ENCODE data around the gene CCN5. TPM values are rescaled to one million over a fixed set of nuclear protein-coding genes. Genes with fewer than 3 reads are reported as not detected.

CCN5 gene
- total RNA-seq, 1 experiment from 2014 or later: 0.44 TPM

DNA sequence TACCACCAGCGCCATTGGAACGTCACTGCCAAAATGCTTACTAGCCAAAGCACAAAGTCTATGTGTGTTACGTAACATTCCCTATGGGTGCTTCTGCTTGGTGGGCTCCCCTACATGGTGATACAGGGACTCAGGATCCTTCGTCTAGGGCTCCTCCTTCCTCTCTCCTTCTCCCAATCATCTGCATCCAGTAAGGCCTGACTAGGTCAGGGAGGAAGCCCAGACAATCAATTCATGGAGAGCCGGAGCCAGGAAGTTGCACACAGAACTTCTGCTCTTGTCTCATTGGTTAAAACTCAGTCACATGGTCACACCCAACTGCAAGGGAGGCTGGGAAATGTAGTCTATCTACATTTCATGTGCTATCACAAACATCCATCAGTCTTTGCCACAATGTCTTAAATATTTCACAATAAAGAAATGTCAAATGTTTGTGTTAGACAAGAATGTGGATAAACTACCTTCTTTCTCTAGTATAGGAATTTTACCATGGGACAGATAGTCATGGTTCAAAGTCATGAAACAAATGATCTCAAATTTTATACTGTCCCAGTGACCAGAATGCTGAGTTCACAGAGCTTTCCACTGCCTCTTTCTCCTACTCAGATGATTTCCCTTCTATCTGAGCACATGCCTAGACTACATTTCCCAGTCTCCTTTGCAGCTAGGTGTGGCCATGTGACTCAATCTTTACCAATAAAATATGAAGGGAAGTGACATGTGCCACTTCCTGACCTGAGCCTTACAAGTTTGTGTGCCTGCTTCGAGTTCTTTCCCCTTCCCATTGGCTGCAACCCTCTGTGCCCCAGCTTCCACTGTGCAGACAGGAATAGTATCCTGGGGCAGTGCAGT is 21.2 kb downstream of the CCN5 start:
- peak; percentile 74 for DNase-seq (ENCODE audit: low read depth)

GRCh38 chr20:44737116-44737515 is 21.9 kb downstream of the CCN5 start:
- no peak for DNase-seq (ENCODE audit: low read depth)

- peak; percentile 89 for DNase-seq (ENCODE audit: low read depth)
Measured at GRCh38 chr20:44738813-44739477, 23.8 kb downstream of the CCN5 start.

- no peak for DNase-seq (ENCODE audit: low read depth)
Measured at GRCh38 chr20:44739942-44740341, 24.8 kb downstream of the CCN5 start.

- DNase-seq (ENCODE audit: low read depth): no peak
Measured at GRCh38 chr20:44742304-44743079, 27.3 kb downstream of the CCN5 start.

GRCh38 chr20:44743080-44743701 is 28.0 kb downstream of the CCN5 start:
- DNase-seq (ENCODE audit: low read depth): no peak

- no peak for DNase-seq (ENCODE audit: low read depth)
Measured at GRCh38 chr20:44743916-44744655, 28.9 kb downstream of the CCN5 start.

- DNase-seq (ENCODE audit: low read depth): no peak
Measured at GRCh38 chr20:44745122-44745597, 30.0 kb downstream of the CCN5 start.

DNA sequence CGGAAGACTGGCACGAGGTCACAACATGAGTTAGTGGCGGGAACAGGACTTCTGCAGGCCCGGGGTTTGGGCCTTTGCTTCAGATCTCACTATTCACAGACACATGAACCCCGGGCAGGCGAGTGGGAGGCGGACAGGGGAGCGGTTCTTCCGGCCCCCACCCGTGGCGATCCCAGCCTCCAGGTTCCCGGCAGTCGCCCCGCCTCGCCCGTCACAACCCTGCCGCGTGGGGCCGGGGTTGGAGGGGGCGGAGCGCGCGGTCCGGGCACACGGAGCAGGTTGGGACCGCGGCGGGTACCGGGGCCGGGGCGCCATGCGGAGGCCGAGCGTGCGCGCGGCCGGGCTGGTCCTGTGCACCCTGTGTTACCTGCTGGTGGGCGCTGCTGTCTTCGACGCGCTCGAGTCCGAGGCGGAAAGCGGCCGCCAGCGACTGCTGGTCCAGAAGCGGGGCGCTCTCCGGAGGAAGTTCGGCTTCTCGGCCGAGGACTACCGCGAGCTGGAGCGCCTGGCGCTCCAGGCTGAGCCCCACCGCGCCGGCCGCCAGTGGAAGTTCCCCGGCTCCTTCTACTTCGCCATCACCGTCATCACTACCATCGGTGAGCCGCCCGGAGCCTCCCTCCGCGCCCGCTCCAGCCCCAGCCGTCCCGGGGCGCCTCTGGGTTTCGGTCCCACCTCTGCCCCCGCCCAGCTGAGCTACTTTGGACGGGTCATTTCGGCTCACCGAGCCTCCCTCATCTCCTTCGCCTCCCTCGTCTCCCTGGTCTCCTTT is 30.6 kb downstream of the CCN5 start, which contains the start of gene KCNK15:
KCNK15 (plus strand) TSS at position 268 of the 769 bp plus-strand sequence; CDS start at position 314, 46 bp downstream.
- peak; percentile 42 for DNase-seq (ENCODE audit: low read depth)

DNA sequence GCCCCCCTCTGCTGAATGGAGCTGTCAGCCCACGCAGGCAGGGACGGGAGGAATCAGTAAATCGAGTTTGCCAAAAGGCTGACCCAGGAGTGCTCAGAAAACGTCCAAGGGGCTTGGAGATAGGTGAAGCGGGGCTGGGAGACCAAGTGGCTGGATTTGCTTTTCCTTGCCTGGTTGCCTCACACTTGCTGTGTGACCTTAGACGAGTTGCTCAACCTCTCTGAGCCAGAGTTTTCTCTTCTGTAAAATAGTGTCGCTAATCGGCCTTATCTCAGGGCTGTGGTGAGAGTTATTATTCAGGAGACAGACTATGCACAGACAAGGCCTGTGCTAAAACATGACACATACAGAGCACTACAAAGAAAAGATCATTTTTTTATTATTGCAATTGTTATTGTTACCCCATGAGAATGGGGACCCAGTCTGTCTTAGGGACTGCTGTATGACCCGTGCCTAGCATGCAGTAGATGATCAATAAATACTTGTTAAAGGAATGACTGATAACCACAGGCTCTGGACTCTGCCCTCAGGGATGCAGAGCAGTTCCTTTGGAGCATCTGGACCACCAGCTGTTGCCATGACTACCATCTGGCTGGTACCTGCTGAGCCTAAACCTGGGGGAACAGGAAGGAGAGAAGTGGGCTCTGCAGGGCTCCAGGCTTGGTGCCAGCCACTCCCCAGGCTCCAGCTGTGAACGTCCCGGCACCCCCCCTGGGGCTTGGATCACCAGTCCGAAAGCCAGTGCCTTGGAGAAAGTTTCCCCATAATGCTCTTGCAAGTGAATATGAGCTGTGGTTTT is 31.4 kb downstream of the CCN5 start:
- no peak for DNase-seq (ENCODE audit: low read depth)

GRCh38 chr20:44747166-44748004 is 32.2 kb downstream of the CCN5 start:
- peak; percentile 89 for DNase-seq (ENCODE audit: low read depth)

- DNase-seq (ENCODE audit: low read depth): no peak
Measured at GRCh38 chr20:44748005-44748370, 32.8 kb downstream of the CCN5 start.

DNA sequence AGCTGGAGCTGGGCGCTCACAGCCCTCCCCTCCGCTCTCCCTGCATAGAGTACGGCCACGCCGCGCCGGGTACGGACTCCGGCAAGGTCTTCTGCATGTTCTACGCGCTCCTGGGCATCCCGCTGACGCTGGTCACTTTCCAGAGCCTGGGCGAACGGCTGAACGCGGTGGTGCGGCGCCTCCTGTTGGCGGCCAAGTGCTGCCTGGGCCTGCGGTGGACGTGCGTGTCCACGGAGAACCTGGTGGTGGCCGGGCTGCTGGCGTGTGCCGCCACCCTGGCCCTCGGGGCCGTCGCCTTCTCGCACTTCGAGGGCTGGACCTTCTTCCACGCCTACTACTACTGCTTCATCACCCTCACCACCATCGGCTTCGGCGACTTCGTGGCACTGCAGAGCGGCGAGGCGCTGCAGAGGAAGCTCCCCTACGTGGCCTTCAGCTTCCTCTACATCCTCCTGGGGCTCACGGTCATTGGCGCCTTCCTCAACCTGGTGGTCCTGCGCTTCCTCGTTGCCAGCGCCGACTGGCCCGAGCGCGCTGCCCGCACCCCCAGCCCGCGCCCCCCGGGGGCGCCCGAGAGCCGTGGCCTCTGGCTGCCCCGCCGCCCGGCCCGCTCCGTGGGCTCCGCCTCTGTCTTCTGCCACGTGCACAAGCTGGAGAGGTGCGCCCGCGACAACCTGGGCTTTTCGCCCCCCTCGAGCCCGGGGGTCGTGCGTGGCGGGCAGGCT is 35.1 kb downstream of the CCN5 start:
- no peak for DNase-seq (ENCODE audit: low read depth)

- no peak for DNase-seq (ENCODE audit: low read depth)
Measured at GRCh38 chr20:44752099-44752931, 37.1 kb downstream of the CCN5 start.

DNA sequence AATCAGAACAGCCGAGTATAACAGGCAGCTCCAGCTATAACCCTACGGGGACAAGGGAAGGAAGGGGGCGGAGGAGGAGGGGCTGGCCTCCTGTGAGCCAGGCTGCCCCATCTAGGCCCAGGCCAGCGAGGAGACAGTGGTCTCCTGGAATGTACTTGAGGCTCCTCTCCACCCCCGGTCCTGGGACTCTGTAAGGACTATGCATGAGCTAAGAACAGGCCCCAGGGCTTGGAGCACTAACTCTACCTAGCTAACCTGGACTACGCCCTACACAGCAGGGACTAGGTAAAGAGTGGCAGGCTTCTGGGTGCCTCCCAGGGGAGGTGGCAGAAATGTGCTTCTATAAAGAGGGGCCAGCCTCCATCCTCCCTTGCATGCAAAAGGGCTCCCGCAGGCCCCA is 39.4 kb downstream of the CCN5 start:
- no peak for DNase-seq (ENCODE audit: low read depth)

DNA sequence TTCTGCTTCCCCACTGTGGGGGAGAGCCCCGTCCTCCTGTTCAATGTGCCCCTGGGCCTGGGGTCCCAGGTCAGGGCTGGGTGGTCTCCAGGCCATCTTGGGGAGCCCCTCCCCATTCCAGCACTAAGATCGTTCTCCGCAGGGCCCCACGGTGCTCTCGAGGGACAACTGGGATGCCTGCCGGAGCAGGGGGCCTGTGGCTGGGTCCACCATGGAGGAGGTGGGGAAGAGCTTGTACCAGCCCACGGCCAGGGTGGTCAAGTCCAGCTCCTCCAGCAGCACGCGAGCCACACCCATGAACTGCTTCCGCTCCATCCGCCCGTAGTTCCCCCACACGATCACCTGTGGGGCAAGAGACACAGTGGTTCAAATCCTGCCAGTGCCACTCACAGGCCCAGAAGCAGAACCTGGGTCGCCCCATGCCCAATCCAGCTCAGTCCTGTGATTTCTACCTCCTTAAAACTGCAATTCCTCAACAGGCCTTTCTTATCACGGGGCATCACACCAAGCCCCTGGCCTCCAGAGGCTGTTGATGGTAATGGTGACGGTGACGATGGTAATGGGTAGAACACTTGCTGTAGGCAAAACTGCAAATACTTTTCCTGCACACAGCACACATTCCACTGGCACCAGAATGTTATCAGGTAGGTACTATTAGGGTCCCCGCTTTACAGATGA is 41.0 kb downstream of the CCN5 start:
- no peak for DNase-seq (ENCODE audit: low read depth)

All from M059J (cell line).